Colonic mucosa (tissue), 4 donors: ENCODE data around the gene FGFR3. TPM values are rescaled to one million over a fixed set of nuclear protein-coding genes. Genes with fewer than 3 reads are reported as not detected.

Source experiments
- DNase-seq: peaks from one replicate; pipeline ENCODE4 v3.0.0-alpha.2; 2020
- H3K27ac ChIP-seq: fragments of 200-600 bp; one replicate; pipeline ENCODE4 v1.8.0; 2021
- H3K27me3 ChIP-seq: fragments of 200-600 bp; one replicate; pipeline ENCODE4 v1.8.0; 2021
- H3K36me3 ChIP-seq: fragments of 200-600 bp; one replicate; pipeline ENCODE4 v1.8.0; 2021
- H3K4me1 ChIP-seq: fragments of 200-600 bp; one replicate; pipeline ENCODE4 v1.8.0; 2021; ENCODE audit warnings: mild to moderate bottlenecking
- H3K4me3 ChIP-seq: fragments of 200-600 bp; one replicate; pipeline ENCODE4 v1.8.0; 2021
- H3K9ac ChIP-seq, 2 donors: one replicate each; pipeline ENCODE4 v1.7.0; 2013; ENCODE audit warnings: control low read depth in 2 of 2, low read depth in 2 of 2, low read length in 2 of 2
- H3K9me3 ChIP-seq: fragments of 200-600 bp; one replicate; pipeline ENCODE4 v1.8.0; 2021
- intact Hi-C: fragments of 100-400 bp; cut with DNase I; formaldehyde crosslinking; loops from one replicate; pipeline ENCODE4 v1.14.1; 2022
- total RNA-seq, 2 donors: library from RNA; stranded (reverse); fragmentation: NEBNext Ultra II Directional in 1 of 2; extraction: Animal tissue kit (Norgen Biotek cat#: 25700) in 1 of 2; gene quantifications; one replicate each; pipeline ENCODE4 v1.2.1, GENCODE V29; 2021
- TF ChIP-seq, protein P1 (sequence below): fragments of 200-600 bp; IDR thresholded peaks from one replicate; pipeline ENCODE4 v1.8.0; 2022; ENCODE audit warnings: antibody characterized with exemption, mild to moderate bottlenecking
- donor health status: healthy.
- donor health status: DM: no; HTN: no; CAD: no.
- donor health status: DM: no; HTN: no; CAD: no.

The FGFR3 gene
- total RNA-seq, 2 donors from 2014 or later, result 32.3 to 52.9 TPM

DNA sequence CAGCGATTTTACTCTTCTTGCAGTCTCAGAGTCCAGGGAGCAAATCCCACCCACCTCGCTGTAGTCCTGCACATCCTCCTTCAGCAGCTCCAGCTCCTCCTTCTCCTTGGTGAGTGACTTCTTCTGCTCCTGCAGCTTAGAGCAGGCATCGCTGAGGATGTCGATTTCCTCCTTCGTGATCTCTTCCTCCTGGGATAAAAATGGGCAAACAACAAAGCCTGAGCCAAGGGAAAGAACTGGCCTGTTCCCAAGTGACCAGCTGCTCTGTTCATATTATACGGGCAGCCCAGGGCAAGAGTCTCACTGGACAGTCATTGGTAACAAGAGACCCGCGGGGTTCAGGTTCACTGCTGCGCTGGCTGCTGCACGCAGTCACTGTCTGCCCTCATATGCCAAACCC, 26.2 kb downstream of the FGFR3 start:
- H3K27ac ChIP-seq, result no peak overlapping the region
- H3K9me3 ChIP-seq, result no peaks in the 10 kb centered on the region
- peaks cover 29% of the 10 kb centered on the region for H3K36me3 ChIP-seq
- H3K9ac ChIP-seq, result no peak overlapping the region
- TF ChIP-seq, protein P1, sequence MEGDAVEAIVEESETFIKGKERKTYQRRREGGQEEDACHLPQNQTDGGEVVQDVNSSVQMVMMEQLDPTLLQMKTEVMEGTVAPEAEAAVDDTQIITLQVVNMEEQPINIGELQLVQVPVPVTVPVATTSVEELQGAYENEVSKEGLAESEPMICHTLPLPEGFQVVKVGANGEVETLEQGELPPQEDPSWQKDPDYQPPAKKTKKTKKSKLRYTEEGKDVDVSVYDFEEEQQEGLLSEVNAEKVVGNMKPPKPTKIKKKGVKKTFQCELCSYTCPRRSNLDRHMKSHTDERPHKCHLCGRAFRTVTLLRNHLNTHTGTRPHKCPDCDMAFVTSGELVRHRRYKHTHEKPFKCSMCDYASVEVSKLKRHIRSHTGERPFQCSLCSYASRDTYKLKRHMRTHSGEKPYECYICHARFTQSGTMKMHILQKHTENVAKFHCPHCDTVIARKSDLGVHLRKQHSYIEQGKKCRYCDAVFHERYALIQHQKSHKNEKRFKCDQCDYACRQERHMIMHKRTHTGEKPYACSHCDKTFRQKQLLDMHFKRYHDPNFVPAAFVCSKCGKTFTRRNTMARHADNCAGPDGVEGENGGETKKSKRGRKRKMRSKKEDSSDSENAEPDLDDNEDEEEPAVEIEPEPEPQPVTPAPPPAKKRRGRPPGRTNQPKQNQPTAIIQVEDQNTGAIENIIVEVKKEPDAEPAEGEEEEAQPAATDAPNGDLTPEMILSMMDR, result no peak
- H3K4me1 ChIP-seq, result no peaks in the 10 kb centered on the region
- H3K4me3 ChIP-seq, result no peak overlapping the region
- DNase-seq, result no peak
- intact Hi-C loops, result no loop called here
- no peaks in the 10 kb centered on the region for H3K27me3 ChIP-seq

DNA sequence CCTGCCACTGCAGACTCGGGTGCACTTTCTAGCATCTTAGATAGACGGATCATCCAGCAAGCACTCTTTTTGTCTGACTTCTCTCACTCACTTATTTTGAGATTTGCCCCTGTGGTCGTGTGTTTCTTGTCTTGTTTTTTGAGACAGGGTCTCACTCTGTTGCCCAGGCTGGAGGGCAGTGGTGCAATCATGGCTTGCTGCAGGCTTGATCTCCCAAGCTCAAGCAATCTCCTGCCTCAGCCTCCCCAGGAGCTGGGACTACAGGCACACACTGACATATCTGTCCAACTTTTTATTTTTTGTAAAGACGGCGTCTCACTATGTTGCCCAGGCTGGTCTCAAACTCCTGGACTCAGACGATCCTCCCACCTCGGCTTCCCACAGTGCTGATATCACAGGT, 26.7 kb downstream of the FGFR3 start:
- intact Hi-C loops, result no loop called here
- no peak for DNase-seq
- Histone ChIP-seq H3K9ac (no peak overlapping the region), H3K9me3 (no peaks in the 10 kb centered on the region), H3K36me3 (peaks cover 32% of the 10 kb centered on the region), H3K4me3 (no peak overlapping the region), H3K27me3 (no peaks in the 10 kb centered on the region), H3K27ac (no peak overlapping the region), H3K4me1 (no peaks in the 10 kb centered on the region)
- TF ChIP-seq, protein P1, result no peak

DNA sequence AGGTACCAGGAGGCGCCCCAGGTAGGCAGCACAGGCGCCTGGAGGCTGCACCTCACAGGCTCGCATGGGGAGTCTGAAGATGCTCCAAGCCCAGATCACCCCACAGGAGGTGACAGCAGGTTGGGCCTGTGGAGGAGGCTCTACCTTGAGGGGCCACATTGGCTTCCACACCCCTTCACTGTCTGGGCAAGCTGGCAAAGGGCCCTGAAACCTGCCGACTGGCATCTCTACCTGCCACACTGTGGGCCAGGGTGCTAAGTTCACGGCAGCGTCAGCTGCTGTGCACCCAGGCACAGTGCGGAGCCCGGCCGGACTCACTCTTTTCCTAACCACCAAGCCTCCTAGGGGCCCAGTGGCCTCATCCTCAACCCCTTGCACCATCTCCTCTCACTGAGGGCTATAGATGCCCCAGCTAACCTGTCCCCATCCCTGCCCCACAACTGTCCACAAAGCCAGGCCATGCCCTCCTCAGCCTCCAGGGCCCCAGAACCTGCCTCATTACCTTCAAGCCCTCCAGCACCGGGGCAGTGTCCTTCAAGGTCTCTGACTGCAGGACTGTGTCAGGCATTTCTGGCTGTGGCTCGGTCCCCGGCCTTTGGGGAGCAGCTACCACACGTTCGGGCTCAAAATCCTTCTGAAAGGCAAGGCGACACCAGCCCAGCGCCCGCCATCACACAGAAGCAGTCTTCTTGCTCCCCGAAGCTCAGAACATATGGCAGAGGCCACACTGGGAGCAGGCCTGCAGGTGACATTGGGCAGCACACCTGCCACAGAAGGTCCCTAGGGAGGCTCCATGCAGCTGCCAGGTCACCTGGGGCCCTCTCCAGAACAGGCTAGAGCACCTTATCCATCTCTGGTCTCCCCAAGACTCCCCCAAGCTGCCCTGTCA, 28.8 kb downstream of the FGFR3 start:
- Histone ChIP-seq H3K27ac (no peak overlapping the region), H3K4me3 (no peak overlapping the region), H3K36me3 (peaks cover 32% of the 10 kb centered on the region), H3K4me1 (no peaks in the 10 kb centered on the region), H3K9me3 (no peaks in the 10 kb centered on the region), H3K27me3 (no peaks in the 10 kb centered on the region), H3K9ac (no peak overlapping the region)
- intact Hi-C loops, result no loop called here
- TF ChIP-seq, protein P1, result no peak
- DNase-seq, result no peak

DNA sequence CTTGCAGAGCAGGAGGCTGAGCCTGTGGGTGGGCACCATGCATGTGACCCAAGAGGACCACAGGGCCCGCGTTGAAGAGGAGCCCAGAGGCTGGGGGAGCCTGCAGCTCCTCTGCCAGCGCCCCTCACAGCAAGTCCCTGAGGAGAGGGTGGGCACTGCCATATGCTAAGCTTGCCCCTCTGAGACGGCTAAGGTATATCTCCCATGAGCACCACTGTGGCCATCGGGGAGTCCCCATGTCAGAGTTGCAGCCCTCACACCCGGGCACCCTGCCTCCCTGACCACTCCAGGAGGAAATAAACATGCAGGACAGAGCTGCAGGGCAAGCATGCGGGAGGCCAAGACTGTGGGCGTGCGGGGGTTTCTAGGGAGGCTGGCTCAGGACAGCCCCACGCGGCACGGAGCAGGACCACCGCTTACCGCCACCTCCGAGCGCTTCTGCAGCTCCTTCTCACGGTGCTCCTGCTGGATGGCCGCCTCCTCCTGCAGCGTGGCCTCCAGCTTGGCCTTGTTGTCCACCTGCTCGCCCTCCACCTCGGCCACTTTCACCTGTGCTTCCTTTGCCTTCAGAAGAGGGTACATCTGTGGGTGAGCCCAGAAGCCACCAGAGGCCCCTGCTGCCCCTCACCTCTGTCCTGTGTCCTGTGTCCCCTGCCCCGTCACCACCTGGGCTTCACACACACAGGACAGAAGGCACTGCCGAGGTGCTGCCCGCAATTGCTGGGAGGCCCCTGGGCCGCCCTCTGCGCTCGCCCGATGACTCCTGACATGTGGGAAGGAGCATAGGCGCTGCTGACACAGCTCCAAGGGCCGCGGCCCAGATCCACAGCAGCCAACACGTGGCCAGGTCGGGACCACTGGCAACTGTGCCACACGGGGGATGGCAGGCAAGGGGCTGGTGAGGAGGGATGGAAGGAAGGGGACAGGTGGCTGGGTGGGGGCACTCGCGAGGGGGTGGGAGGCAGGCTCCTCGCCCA, 29.8 kb downstream of the FGFR3 start:
- intact Hi-C loops, result no loop called here
- Histone ChIP-seq H3K36me3 (peaks cover 29% of the 10 kb centered on the region), H3K9ac (no peak overlapping the region), H3K27ac (no peak overlapping the region), H3K4me3 (no peak overlapping the region), H3K4me1 (no peaks in the 10 kb centered on the region), H3K9me3 (no peaks in the 10 kb centered on the region), H3K27me3 (no peaks in the 10 kb centered on the region)
- no peak for DNase-seq
- TF ChIP-seq, protein P1, result no peak

DNA sequence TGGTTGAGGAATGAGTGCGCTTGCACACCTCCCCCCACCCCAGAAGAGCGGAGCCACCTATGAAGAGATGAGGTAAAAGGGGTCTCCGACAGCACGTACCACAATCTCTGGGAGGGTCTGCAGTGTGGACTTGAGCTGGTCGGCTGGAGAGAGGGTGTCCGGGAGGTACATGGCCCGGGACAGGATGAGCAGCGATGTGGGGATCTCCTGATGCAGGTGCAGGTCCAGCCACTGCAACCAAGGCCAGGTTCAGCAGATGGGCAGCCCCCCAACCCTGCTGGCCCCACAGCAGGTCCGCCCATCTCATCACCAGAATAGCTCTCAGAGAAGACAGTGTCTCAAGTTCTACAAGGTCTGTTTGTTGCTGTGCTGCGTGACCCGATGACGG, 30.4 kb downstream of the FGFR3 start:
- intact Hi-C loops, result no loop called here
- H3K9me3 ChIP-seq, result no peaks in the 10 kb centered on the region
- H3K36me3 ChIP-seq, result peaks cover 27% of the 10 kb centered on the region

More for the DNA sequence above, 30.4 kb downstream of the FGFR3 start:
- Histone ChIP-seq H3K4me1 (no peaks in the 10 kb centered on the region), H3K4me3 (no peak overlapping the region), H3K27me3 (no peaks in the 10 kb centered on the region), H3K27ac (no peak overlapping the region), H3K9ac (no peak overlapping the region)
- no peak for DNase-seq
- TF ChIP-seq, protein P1, result no peak
